ENCODE results near the gene B4GALNT4. TPM values are rescaled to one million over a fixed set of nuclear protein-coding genes. Genes with fewer than 3 reads are reported as not detected.

The B4GALNT4 gene
- total and polyA plus RNA-seq, 7 donors: 1.4 to 9.1 (median 5.5) TPM; not detected in 1

GRCh38 chr11:419248-420005, 50.1 kb downstream of the B4GALNT4 start:
- peaks cover 0 to 15% (median 11%) of the 10 kb centered on the region in 4 donors for H3K4me1 ChIP-seq
- H3K36me3 ChIP-seq: no peaks in the 10 kb centered on the region
- H3K4me3 ChIP-seq: no peak overlapping the region
- TF ChIP-seq POLR2AphosphoS5 (IDR thresholded peaks at IDR 0.05): no peak
- TF ChIP-seq POLR2A (IDR thresholded peaks at IDR 0.05): no peak
- no peak for TF ChIP-seq EP300 (IDR thresholded peaks at IDR 0.05)
- TF ChIP-seq CTCF (IDR thresholded peaks at IDR 0.05): no peak
- DNase-seq: no peak
- H3K9me3 ChIP-seq: no peaks in the 10 kb centered on the region
- no peak overlapping the region for H3K27ac ChIP-seq
- peaks cover 25 to 83% (median 73%) of the 10 kb centered on the region in 3 donors for H3K27me3 ChIP-seq
- intact Hi-C loops (cut with DNase I): no loop called here
- 91 to 93% methylated on average over 20 of the region's 20 CpGs for WGBS, 2 donors

DNA sequence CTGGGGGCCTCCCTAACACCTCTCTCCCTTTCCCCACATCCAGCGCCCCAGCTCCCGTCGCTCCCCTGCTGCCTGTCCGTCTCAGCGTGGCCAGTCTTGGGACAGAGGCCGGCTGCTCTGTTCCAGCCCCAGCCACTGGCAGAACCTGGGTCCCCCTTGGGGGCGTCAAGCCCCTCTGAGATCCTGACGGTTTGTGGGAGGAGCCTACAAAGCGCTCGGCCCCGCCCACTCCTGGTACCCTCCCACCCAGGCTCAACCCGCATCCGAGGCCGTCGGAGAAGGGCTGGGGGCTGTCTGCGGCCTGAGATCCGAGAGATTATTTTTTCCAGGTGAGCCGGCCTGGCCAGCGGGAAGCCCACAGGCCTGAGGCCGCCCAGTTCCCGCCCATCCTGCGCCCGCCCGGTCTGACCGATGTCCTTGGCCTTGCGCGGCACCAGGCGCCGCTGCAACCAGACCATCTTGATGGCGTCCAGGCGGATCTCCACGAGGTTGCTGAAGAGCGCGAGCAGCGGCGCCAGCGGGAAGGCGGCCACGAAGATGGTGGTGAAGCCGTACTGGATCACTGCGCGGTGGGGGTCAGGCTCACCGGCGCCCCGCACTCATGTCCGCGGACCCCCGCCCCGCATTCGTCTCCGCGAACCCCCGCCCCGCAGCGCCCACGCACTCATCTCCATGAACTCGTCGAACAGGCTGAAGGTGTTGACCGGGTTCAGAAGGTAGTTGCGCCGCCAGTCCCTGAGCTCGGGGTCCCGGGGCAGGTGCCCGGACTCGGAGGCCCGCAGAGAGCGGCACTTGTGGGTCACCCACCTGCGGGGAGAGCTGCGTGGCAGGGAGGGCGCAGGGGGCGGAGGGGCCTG, 51.0 kb downstream of the B4GALNT4 start:
- no peak for DNase-seq
- peaks cover 25 to 77% (median 65%) of the 10 kb centered on the region in 3 donors for H3K27me3 ChIP-seq
- WGBS, 2 donors: 79 to 90% methylated on average over 71 of the region's 71 CpGs
- H3K4me3 ChIP-seq: no peak overlapping the region
- H3K27ac ChIP-seq: no peak overlapping the region
- no peaks in the 10 kb centered on the region for H3K9me3 ChIP-seq
- intact Hi-C loops (cut with DNase I): no loop called here
- peaks cover 0 to 15% (median 11%) of the 10 kb centered on the region in 4 donors for H3K4me1 ChIP-seq
- no peaks in the 10 kb centered on the region for H3K36me3 ChIP-seq
- TF ChIP-seq EP300 (IDR thresholded peaks at IDR 0.05) (no peak), CTCF (IDR thresholded peaks at IDR 0.05) (no peak), POLR2A (IDR thresholded peaks at IDR 0.05) (no peak), POLR2AphosphoS5 (IDR thresholded peaks at IDR 0.05) (no peak)

DNA sequence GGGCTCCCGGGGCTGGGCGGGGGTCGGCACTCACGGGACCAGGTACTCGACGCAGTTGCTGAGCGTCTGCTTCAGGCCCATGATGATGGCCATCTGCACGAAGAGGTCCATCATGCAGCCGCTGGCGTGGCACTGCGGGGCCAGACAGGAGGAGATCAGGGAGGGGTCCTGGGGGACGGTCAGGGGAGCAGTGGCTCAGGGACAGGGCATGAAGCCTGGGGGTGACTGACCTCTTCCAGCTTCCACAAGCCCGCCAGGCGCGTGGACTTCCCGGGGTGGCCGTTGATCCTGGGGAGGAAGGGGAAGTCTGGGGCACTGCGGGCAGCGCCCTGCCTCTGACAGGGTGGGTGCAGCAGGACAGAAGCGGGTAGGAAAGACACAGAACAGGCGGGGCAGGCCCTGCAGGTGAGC, 51.6 kb downstream of the B4GALNT4 start:
- Histone ChIP-seq H3K4me1 (peaks cover 0 to 15% (median 11%) of the 10 kb centered on the region in 4 donors), H3K36me3 (no peaks in the 10 kb centered on the region), H3K9me3 (no peaks in the 10 kb centered on the region), H3K4me3 (no peak overlapping the region), H3K27me3 (peaks cover 25 to 71% (median 58%) of the 10 kb centered on the region in 3 donors), H3K27ac (no peak overlapping the region)
- TF ChIP-seq EP300 (IDR thresholded peaks at IDR 0.05): no peak
- TF ChIP-seq POLR2A (IDR thresholded peaks at IDR 0.05): no peak
- TF ChIP-seq POLR2AphosphoS5 (IDR thresholded peaks at IDR 0.05): no peak
- TF ChIP-seq CTCF (IDR thresholded peaks at IDR 0.05): no peak
- intact Hi-C loops (cut with DNase I): no loop called here
- no peak for DNase-seq
- WGBS, 2 donors: 85 to 90% methylated on average over 21 of the region's 21 CpGs

DNA sequence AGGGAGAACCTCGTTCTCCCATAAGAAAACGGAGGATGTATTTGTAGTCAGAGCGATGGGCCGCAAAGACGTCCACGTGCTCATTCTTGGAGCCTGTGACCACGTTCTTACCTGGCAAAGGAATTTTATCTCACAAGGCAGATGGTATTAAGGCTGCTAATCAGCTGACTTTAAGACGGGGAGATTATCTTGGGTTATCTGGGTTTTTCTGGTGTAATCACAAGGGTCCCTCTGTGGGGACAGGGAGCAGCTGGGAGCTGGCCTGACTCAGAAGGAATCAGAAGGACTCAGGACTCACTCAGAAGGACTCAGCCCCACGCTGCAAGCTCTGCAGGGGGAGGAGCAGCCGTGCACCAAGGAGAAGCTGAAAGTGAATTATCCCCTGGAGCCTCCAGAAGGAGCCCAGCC, 53.0 kb downstream of the B4GALNT4 start:
- H3K27ac ChIP-seq: no peak overlapping the region
- DNase-seq: no peak
- no peak overlapping the region for H3K4me3 ChIP-seq
- peaks cover 17 to 58% (median 45%) of the 10 kb centered on the region in 3 donors for H3K27me3 ChIP-seq
- H3K4me1 ChIP-seq: peaks cover 0 to 3% (median 1%) of the 10 kb centered on the region in 4 donors
- TF ChIP-seq EP300 (IDR thresholded peaks at IDR 0.05): no peak
- no peak for TF ChIP-seq POLR2A (IDR thresholded peaks at IDR 0.05)
- no peak for TF ChIP-seq CTCF (IDR thresholded peaks at IDR 0.05)
- TF ChIP-seq POLR2AphosphoS5 (IDR thresholded peaks at IDR 0.05): no peak
- 87 to 93% methylated on average over 10 of the region's 10 CpGs for WGBS, 2 donors
- intact Hi-C loops (cut with DNase I): no loop called here
- H3K36me3 ChIP-seq: no peaks in the 10 kb centered on the region
- no peaks in the 10 kb centered on the region for H3K9me3 ChIP-seq
